GM19025 (cell line): Measurements from ENCODE around the gene IL4I1.

ENCODE experiments used
- ATAC-seq: cut with Tn5 transposase; IDR thresholded peaks from one replicate; pipeline ENCODE4 v1.9.1; 2021; ENCODE audit warnings: mild to moderate bottlenecking, low read depth, moderate library complexity; ENCODE audit not compliant: unreplicated experiment

Gene IL4I1

DNA sequence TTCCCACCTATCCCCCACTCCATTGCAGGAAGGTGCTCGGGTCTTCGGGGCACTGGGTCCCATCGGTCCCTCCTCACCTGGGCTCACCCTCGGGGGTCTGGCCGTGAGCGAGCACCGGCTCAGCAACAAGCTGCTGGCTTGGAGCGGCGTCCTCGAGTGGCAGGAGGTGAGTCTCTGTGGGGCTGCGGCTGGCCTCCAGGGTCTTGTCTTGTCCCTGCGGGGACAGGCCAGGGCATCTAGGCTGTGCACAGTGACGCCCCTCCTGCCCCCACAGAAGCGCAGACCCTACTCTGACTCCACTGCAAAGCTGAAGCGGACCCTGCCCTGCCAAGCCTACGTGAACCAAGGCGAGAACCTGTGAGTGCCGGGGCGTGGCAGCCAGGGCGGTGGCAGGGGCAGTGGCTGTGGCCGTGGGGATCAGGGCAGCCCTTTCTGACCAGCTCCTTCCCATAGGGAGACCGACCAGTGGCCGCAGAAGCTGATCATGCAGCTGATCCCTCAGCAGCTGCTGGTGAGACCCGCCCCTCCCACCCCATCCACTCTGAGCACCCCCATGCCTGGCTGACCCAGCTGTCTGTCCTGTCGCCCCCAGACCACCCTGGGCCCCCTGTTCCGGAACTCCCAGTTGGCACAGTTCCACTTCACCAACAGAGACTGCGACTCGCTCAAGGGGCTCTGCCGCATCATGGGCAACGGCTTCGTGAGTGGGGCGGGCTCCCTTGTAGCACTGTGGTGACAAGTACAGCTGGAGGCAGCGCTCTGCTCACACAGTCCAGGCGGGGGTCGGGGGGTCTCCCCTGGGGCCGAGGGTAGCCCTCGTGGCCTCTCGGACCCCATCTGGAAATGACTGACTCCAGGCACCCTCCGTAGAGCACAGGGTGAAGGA lies 42.1 kb downstream of the IL4I1 start:
- ATAC-seq = no peak

DNA sequence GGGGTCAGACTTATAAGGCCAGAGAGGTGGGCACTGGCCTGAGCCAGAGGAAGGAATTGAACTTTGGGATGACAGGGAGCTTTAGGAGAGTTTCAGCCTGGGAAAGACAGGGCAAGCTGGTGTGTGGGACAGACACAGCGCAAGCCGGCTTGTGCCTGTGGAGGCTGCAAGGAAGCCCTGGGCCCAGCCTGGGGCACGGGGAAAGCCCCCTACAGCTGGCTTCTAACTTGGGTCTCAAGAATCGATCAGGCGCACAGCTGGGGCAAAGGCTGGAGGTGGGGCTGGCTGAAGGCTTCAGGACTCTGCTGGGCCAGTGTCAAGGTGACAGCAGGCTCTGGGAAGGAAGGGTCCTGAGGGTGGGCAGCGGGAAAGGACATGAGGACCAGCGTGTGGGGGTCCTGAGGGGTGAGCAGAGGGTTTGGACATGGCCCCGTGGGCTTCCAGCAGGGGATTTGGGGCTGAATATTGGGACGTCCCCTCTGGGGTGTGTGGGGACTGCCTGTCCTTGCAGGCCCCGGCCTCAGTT lies 42.8 kb downstream of the IL4I1 start:
- ATAC-seq = no peak

DNA sequence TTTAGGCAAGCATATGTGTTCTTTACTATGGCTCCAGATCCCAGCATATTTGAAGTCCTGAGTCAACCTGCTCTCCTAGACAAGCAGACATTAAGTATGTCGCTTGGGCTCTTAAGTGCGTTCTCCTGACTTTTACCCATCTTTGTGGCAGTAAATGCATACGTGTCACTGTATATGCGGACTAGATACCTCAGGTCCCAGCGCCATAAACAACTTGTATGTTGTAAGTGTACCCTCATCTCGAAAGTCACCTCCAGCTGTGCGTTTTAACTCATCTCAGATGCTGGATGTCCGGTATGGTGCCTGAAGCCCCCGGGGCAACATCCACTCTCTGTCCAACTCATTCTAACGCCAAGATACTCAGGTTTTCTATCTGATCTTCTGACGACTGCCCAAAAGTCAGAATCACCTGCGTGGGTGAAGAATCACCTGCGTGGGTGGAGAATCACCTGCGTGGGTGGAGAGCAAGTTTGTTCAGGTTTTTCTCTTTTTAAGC lies 44.0 kb downstream of the IL4I1 start:
- ATAC-seq = no peak

DNA sequence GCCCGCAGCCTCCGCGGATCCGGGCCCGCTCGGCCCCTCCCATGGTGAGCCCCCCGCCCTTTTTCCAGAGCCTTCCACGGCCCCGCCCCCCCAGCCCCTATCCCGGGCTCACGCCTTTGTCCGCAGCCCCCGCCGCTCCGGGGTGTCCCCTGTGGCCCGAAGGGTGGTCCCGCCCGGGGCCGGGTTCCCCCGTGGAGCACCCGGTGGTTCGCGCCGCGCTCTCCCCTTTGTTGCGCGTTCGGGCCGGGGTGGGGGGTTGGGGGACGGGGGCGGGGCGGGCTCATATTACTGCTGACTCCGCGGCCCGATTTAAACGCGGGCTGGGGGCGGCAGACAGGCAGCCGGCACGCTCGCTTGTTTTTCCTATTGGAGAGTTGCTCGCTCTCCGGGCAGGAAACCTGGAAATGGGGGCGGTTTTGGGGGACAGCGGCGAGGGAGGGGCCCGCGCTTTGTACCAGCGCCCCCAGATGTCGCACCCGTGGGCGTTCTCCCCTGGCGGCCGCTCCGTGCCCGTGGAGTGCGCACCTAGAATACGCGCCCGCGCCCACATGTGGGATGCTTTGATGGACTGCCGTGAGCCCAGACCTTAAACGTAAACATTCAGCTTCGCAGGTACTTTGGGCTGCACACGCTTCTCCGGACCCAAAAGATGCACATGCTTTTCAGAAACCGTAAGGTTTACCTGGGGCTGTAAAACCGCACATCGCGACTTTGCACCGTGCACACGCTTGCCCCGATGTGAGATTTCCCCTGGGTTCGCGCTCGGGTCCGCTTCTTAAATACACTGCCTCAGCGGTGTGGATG lies 45.0 kb downstream of the IL4I1 start:
- ATAC-seq = peak; percentile 7

DNA sequence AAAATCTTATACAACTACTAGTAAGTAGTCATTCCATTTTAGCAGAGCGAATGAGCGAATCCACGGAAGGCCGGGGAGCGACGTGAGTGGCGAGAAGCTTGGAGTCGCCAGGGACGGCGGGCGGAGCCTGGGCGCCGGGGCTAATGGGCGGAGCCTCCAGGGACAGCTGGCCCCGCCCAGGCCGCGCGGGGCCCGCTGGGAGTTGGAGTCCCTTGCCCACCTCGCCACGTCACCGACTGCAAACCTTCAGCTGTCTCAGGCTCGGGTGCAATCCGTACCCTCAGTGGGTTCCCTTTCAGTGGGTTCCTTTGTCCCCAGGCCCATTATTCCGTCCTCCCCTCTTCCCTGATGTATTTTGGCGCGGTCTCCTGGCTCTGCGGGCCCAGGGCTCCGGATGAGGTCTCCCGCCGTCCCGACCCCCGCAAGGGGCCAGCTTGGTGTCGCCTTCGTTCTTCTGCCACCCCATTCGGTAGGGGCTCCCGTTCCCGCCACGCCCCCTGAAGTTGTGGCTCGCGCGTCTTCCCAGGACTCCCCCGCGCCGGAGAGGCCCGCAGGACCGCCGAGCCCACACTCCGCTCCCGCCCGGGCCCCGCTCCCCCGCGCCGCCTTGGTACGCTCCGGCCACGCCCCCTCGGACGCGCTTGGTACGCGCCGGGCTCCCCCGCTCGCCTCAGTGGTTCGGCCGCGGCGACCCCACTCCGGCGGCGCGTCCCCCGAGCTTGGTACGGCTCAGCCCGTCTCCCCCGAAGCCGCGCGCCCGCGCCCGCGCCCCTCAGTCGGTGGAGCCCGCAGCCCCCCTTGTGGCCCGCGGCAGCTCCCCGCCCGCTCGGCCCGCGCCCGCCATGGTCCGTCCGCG lies 46.0 kb downstream of the IL4I1 start, which contains the start of gene PTOV1:
Gene PTOV1, plus strand, starts transcription at position 673 of the 856 bp plus-strand sequence.
- ATAC-seq = peak; percentile 69

DNA sequence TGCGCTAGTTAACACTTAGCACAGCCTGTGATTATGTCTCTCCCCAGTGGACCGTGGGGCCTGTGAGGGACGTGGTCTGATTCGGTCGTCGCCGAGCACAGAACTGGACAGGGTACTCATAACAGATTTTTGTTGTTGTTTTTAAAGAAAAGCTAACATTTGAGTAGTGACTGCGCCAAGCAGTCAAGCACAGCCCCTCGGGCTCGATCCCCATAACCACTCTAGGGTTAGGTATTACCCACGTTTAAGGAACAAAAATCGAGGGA lies 46.5 kb downstream of the IL4I1 start:
- ATAC-seq = no peak

DNA sequence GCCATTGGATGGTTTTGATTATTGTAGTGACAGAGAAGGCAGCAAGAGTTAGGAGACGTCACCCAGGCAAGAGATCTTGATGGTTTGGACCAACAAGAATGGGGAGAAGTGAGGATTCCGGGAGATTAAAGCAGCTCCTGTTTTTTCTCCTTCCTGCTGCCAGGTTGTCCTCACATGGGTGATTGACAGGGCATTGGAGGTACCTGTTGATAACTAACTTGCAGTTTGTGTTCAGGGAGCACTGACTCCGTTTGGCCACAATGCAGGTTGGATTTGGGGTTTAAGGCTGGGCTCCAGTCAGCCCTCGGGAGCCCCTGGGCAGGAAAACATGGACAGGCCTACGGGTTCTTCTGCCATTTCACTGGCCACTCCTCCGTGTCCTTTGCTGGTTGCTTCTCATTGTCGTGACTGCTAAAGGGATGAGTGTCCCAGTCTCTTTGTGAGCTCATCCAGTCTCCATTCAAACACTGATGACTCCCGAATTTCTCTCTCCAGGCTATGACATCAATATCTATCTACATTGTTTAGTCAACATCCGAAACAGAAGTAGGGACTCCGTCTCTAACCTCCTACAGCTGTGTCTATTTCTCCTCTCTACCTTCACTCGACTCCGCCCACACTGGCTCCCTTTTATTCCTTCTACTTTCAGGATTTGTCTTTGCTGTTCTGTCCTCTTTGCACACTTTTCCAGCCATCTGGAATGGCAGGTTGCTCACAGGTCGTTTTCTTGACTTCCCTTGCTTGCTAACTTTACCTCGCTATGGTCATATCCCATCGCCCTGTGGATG lies 47.1 kb downstream of the IL4I1 start:
- no peak for ATAC-seq

DNA sequence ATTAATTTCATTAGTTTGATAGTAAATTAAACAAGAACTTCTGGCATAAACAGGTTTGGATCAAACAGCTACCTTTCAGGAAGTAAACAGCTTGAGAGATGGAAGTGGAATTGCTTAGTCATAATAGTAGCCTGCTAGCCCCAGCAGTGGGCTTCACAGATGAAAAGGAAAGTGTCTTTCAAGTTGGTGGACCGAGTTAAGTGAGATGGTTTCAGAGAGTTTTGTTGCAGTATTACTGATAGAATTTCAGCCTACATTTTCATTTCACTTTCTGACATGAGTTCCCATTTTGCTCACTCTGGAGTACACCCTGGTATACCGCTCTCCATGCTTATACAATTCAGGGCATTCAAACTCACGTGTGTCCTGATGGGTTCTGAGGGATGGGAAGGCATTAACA lies 47.7 kb downstream of the IL4I1 start:
- ATAC-seq = no peak

DNA sequence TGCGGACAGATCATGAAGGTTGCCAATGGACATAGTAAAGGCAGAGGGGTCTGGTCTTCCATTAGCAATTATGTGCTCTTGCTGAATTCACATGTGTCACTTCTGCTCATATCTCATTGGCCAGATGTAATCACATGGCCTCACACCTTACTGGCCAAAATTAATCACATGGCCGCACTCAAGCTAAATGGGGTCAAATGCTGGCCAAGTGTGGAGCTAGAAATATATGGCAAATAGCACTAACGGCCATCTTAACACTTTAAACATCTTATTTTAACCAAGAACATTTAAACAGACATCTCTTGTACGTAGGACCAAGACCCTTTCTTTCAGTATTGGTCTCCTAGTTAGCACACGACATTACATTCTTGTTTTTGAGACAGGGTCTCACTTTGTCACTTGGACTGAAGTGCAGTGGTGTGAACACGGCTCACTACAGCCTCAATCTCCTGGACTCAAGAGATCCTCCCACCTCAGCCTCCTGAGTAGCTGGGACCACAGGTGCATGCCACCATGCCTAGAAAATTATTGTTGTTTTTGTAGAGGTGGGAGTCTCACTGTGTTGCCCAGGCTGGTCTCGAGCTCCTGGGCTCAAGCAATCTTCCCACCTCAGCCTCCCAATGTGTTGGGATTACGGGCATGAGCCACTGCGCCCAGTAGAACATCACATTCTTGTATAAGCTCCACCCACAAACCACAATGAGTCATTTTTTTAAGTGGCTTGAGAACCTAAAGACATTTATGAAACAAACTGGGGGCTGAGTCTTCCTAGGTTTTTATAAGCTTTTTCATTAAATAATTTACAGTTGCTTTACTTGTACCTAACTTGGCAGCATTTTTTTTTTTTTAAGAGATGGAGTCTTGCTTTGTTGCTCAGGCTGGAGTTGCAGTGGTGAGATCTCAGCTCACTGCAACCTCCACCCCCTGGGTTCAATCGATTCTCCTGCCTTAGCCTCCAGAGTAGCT lies 48.7 kb downstream of the IL4I1 start:
- no peak for ATAC-seq

DNA sequence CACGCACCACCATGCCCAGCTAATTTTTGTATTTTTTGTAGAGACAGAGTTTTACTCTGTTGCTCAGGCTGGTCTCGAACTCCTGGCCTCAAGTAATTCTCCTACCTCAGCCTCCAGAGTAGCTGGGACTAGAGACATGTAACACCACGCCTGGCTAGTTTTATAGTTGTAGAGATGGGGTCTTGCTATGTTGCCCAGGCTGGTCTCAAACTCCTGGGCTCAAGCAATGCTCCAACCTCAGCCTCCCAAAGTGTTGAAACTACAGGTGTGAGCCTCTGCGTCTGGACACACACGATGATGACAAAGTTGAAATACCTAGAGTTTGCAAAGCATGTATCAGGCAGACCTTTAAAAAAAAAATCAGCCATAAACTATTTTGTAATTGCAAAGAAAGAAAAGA lies 50.3 kb downstream of the IL4I1 start:
- ATAC-seq = no peak

DNA sequence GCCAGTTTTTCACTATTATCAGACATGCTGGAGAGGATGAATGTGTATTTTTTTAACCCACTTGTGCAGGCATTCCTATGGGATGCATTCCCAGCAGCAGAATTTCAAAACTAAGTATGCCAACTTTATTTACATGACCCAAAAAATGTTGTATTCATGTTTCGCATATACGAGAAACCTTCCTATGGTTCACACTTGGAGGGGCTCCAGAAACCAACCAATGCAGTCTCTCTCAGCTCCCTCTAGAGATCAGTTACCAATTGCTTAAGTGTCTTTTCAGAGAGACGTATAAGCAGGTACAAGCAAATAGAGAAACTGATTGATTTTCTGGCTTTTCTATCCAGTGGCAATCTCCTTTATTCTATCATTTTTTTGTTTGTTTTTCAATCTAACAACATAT lies 51.3 kb downstream of the IL4I1 start:
- ATAC-seq = no peak

DNA sequence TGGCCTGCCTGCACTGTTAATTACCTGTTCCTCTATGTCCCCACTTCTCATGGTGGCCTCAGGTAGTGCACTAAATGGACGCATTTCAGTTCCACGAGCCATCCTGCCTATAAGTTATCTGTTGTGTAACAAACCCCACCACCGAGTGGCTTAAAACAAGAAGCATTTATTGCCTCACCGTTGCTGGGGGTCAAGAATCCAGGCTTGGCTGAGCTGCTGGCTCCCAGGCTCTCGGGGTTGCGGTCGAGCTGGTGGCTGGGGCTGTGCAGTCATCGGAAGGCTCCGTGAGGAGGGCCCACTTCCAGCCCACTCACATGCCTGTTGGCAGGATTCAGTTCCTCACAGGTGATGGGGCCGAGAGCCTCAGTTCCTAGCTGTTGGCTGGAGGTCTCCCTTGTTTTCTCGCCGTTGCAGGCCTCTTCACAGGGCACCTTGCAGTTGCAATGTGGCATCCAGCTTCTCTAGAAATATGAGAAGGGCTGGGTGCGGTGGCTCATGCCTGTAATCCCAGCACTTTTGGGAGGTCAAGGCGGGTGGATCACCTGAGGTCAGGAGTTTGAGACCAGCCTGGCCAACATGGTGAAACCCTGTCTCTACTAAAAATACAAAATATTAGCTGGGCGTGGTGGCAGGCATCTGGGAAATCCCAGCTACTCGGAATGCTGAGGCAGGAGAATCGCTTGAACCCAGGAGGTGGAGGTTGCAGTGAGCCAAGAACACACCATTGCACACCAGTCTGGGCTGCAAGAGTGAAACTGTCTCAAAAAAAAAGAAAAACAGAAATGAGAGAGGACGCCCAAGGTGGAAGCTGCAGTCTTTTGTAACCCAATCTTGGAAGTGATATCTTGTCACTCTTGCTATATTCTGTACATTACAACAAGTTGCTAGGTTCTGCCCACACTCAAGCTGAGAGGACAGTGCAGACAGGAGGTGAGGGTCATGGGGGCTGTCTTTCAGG lies 52.3 kb downstream of the IL4I1 start:
- no peak for ATAC-seq

DNA sequence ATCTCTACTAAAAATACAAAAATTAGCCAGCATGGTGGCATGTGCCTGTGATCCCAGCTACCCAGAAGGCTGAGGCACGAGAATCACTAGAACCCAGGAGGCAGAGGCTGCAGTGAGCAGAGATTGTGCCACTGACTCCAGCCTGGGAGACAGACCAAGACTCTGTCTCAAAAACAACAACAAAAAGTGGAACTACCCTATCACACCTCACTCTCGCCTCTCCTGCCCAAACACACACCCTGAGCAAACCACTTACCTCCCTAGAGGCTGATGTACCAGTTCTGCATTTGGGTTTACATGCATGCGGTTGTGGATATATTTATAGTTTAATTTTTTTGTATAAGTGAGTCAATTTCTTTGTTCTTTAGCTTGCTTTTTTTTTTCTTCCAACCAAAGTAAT lies 53.4 kb downstream of the IL4I1 start:
- ATAC-seq = no peak

DNA sequence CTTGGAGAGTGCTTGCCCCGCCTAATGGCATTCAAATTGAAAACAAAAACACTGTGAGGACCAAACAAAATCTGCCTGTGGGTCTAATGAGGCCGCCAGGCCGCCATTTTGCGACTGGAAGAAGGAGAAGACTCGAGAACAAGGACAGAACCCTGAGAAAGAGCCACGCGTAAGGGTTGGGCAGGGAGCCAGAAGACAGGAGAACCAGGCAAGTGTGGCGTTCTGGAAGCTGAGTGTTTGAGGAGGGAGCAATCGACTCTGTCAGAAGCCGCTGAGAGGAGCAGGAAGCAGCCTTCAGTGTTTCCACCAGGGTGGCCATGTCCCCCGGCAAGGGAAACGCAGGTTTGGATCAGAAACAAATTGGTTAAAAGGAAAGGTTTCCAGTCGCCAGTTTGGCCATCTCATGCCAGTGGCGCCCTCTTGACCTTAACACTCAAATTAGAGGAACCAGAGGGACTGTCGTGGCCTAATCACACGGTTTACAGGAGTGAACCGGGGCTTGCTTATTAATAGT lies 55.9 kb downstream of the IL4I1 start:
- no peak for ATAC-seq

DNA sequence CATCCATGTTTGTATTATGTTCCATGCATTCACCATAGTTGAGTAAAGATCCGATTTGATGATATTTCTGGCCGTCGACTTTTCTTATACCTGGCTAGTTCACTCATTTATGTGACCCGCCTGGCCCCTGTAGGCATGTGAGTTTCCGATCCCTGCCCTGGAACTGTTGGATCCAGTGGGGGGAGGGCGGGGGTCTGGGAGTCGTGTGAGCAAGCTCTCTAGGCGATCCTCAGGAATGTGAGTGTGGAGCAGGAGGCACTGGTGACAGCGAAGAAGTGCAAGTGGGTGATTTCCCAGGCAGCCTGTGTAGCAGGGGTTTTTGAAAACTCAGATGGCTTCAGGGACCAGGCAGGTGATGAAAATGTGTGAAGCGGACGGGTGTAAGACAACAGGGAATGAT lies 56.4 kb downstream of the IL4I1 start:
- ATAC-seq = no peak

DNA sequence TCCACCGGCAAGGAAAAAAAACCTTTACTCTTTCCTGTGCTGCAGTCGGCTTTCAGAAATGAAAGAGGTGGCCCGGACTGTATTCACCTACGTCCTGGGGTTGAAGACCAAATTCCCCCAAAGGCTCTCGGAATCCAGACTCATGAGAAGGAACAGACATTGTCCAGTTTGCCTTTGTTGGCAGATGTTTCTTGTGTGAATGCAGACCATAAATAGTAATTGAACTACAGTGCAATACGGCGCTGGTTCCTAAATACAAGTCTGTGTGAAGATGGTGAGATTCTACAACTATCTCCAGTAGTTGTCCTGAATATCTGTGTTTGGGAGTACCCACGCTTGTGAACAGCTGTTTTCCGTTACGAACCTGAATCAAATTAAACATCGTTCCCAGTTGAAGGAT lies 57.0 kb downstream of the IL4I1 start:
- ATAC-seq = no peak
